RWPE1 (cell line): ENCODE measurements around the gene ARRDC3.

Experiments used
- CTCF ChIA-PET: fragments of 350-600 bp; sonication (Branson Sonifier 250); formaldehyde crosslinking; extraction: SDS; loops from one replicate; lab custom pipeline; 2021; lab: Yijun Ruan, JAX
- POLR2A ChIA-PET: fragments of 400-600 bp; formaldehyde crosslinking; extraction: SDS; loops from one replicate; lab custom pipeline; 2020; ENCODE audit warnings: antibody characterized with exemption; ENCODE audit not compliant: low non-redundant PET; lab: Yijun Ruan, JAX
- DNase-seq: peaks from one replicate; pipeline ENCODE4 v3.0.0; 2012; ENCODE audit warnings: low spot score
- H3K27ac ChIP-seq: fragments of 450-650 bp; 2 replicates; pipeline ENCODE4 v1.5.1; 2017
- CTCF ChIP-seq: fragments of 450-650 bp; conservative IDR thresholded peaks from 2 replicates; pipeline ENCODE4 v1.5.1; 2017; ENCODE audit warnings: low read depth, mild to moderate bottlenecking

ARRDC3 gene

GRCh38 chr5:91381774-91382359, 1.2 kb downstream of the ARRDC3 start:
- no peak overlapping the region for H3K27ac ChIP-seq
- TF ChIP-seq CTCF = no peak
- POLR2A ChIA-PET = no interaction called here
- peak; percentile 86 for DNase-seq
- CTCF ChIA-PET = interaction anchor here (0.7 kb wide), 1 partner anchor 1993 kb away, joined by 4 read pairs; no protein-coding TSS in a partner anchor

GRCh38 chr5:91381239-91381773, 1.8 kb downstream of the ARRDC3 start:
- TF ChIP-seq CTCF = no peak
- ChIA-PET CTCF (interaction anchor here (0.5 to 0.9 kb wide), 3 partner anchors 14 to 279 kb away, joined by 3 read pairs; no protein-coding TSS in a partner anchor), POLR2A (interaction anchor here (0.6 to 1.4 kb wide), 3 partner anchors 70 to 472 kb away, joined by 3 to 19 read pairs (median 9); no protein-coding TSS in a partner anchor)
- no peak for DNase-seq
- H3K27ac ChIP-seq = peak overlapping the region; percentile 99

- H3K27ac ChIP-seq = peak overlapping the region; percentile 99
- peak; percentile 98 for DNase-seq
- POLR2A ChIA-PET = interaction anchor here (0.5 to 1.4 kb wide), 5 partner anchors 36 to 471 kb away, joined by 3 to 19 read pairs (median 4); no protein-coding TSS in a partner anchor
- TF ChIP-seq CTCF = no peak
- CTCF ChIA-PET = interaction anchor here (0.5 to 0.9 kb wide), 4 partner anchors 13 to 588 kb away, joined by 3 read pairs; no protein-coding TSS in a partner anchor
These were observed 2.5 kb downstream of the ARRDC3 start for GRCh38 chr5:91380491-91381238.

GRCh38 chr5:91379914-91380490, 3.1 kb downstream of the ARRDC3 start:
- CTCF ChIA-PET = no interaction called here
- POLR2A ChIA-PET = interaction anchor here (0.6 to 1.4 kb wide), 4 partner anchors 35 to 881 kb away, joined by 3 to 19 read pairs (median 4); no protein-coding TSS in a partner anchor
- H3K27ac ChIP-seq = peak overlapping the region; percentile 99
- no peak for TF ChIP-seq CTCF
- DNase-seq = peak; percentile 93

GRCh38 chr5:91379246-91379913, 3.7 kb downstream of the ARRDC3 start:
- CTCF ChIA-PET = no interaction called here
- TF ChIP-seq CTCF = no peak
- POLR2A ChIA-PET = interaction anchor here (0.6 kb wide), 2 partner anchors 278 to 880 kb away, joined by 3 read pairs; no protein-coding TSS in a partner anchor
- no peak for DNase-seq
- H3K27ac ChIP-seq = peak overlapping the region; percentile 99
